SKM-1 treated with dmso at 0.1 percent for 144 hours (cell line): ENCODE results near the gene CACFD1.

Source experiments
- DNase-seq: peaks from one replicate; lab custom pipeline; 2025; ENCODE audit not compliant: unreplicated experiment; lab: John Stamatoyannopoulos, UW

CACFD1 gene

DNA sequence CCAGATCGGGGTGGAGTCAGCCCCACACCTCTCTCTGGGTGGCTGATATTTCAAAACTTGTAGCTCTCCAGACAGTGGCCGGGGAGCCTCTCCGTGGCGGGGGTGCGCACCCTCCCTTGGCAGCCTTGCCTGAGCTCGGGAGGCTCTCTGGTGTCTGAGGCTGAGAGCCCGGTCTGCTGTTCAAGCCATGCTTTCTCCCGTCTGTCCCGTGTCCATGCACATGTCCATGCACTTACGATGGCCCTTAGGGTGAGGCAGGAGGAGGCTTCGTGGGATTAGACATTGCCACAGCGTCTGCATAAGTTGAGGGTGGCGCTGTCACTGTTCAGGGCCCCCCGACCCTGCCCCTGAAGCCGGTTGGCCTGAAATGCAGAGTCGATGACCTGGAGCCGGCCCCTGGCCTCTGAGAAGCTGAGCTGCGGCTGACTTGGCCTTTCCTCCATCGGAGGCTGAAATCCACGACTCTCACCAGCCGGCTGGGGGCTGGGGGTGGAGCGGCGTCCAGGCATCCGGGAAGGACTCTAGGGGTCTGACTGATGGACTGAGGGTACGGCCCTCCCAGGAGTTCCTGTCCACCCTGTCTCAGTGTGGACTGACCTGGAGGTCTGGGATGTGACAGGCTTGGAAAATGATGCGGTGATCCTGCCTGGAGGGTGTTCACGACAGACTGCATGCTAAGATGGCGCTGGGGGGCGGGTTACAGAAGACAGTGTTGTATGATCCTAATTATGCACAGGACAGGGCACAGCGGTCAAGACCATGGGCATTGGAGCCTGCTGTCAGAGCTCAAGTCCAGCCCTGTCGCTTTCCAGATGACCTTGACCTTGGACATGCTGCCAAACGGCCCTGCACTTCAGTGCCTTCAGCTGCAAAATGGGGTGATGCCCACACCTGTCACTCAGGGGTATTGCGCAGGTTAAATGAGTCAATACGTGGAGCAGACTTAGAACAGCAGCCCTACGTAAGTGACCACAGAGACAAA, 37.4 kb downstream of the CACFD1 start:
- DNase-seq, result no peak

- no peak for DNase-seq
These were observed 39.5 kb downstream of the CACFD1 start for GRCh38 chr9:133499132-133499891.

GRCh38 chr9:133499892-133500270, 40.1 kb downstream of the CACFD1 start:
- DNase-seq, result no peak

GRCh38 chr9:133502112-133502511, 42.3 kb downstream of the CACFD1 start:
- no peak for DNase-seq

- DNase-seq, result no peak
These were observed 45.5 kb downstream of the CACFD1 start for GRCh38 chr9:133505186-133505830.

DNA sequence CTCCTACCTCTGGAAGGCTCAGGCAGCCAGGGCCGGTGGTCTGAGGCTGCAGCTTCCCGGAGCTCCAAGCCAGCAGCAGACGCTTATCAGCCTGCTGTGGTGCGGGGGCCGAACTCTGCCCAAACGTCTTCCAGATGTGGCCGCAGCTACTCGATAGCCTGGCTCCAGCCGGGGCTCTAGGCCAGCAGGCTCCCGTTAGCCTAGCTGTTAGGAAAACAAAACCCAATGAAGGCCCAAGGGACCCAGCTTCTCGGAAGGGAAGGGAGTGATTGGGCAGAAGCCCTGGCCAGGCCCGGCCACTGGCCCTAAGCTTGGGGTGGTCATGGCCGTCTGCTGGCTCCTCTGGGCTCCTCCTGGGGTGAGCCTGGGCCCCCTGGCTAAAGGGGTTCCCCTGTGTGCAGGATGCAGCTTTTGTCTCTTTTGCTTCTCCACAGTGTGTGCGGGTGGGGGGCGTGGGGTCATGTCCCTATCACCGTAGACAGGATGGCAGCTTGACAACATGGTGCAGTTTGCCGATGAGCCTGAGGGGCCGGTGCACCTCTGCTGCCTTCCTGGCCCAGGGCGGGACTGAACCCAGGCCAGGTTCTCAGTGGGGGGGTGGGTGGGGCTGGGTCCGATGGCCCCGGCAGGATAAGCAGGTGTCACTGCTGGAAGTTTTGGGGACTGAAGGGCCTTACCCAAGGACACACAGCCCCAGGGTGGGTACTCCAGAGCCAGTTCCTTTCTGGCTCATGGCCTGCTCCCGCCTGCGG, 46.3 kb downstream of the CACFD1 start:
- no peak for DNase-seq

DNA sequence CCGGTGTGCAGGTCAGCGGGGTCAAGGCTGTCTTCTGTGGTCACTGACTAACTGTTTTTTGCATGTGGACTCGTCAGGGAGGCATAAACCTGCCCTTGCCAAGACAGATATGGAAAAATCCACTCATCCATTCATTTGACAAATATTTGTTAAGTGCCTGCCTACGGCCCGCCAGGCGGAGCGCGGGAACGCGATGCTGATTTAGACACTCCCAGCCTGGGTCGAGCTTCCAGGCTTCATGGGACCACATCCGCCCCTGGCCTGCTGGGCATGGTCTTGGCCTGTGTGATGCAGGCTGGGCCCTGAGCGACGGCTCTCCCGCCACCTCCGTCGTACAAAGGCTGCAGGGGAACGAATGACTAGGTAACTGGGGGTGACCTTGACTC, 46.9 kb downstream of the CACFD1 start:
- DNase-seq, result no peak

DNA sequence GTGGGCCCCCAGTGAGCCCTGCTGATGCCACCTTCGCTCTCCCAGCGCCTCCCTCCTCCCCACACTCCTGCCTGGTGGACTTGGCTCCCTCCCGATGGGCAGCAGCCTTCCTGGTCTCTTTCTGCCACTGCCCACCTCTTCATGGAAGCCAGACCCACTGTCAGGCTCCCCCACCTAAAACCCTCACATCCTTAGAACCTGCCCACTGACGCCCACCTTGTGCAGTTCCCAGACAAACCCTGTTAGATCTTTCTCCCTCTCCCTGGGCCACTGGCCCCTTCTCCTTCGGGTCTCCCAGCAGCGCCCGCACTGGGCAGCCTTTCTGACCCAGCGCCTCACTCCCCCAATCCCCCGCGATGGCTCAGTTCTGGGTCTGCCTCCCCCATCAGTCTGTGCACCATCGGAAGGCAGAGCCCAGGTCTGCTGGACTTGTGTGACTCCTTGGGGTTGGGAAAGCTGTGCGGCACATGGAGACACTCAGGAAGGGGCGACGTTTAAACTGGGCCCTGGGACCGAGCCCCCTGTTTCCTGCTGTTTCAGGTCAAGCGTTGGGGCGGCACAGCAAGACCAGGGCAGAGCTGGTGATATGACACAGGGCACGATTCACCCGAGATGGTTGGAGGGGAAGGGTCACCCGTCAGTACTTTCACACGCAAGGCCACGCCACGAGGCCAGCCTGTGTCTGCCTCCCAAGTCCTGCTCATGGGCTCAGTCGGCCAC, 47.6 kb downstream of the CACFD1 start:
- DNase-seq, result no peak

GRCh38 chr9:133508046-133508445, 48.3 kb downstream of the CACFD1 start:
- DNase-seq, result no peak

DNA sequence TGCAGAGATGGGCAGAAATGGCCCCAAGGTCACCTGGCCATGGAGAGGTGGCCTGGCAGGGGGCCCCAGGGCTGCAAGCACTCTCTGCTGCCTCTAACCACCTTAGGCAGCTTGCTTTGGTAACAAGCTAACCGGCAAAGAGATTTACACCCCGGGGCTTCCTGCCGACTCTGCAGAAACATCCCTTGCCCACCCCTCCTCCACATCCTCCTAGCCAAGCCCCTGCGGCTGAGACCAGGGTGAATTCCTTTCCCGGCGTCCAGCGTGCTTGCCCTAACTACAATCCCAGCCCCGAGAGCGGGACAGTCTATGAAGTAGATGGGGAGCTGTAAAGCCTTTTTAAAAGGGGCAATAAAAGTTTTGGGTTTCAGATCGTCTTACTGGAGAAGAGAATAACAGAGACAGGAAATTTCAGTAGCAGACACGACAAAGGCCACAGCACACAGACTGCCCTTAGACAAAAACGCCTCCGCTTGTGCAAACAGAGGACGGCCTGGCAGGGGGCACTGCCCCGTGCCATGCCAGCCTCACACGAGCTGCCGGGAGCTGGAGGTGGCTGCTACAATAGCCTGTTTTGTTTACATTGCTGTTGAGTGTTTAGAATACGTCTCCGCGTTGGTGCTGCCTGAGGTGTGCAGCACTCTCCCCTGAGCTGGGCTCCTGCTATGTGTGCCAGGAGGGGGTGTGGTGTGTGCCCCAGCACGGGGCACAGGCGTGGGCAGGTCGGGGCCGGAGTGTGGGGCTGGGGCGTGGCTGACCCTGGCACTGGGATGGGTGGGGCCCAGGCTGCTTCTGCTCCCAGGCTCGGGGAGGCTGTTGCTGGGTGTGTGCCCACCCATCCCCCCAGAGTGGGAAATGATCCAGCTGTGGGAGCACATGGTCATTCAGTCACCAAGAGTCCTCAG, 49.7 kb downstream of the CACFD1 start:
- no peak for DNase-seq

DNA sequence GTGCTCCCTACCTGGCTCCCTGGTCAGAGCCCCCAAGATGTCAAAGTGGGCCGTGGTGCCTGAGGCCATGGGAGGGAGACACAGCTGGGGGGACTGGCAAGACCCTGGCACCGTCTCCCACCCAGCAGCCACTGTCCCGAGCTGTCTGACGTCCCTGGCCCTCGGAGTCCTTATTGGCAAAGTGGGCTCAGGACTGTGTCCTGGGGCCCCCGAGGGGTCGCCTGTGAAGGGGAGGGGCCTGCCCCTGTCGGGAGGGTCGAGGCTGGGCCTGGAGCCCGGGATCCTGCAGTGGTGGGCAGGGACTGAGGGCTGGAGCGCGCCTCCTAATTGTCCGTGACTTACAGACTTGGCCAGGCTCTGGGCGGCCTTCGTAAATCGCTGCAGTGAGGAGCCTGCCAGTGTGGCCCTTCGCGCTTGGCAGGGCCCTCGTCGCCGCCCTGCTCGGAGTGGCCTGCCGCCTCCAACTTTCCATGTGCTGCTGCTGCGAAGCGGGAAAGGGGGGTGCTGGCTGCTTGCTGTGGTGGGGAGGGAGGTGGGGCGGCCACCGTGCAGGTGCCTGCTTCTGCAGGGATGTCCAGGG, 51.2 kb downstream of the CACFD1 start:
- no peak for DNase-seq

- no peak for DNase-seq
These were observed 51.8 kb downstream of the CACFD1 start for GRCh38 chr9:133511607-133512006.

- no peak for DNase-seq
These were observed 52.8 kb downstream of the CACFD1 start for GRCh38 chr9:133512253-133513213.

GRCh38 chr9:133513214-133514100, 53.7 kb downstream of the CACFD1 start:
- no peak for DNase-seq

- DNase-seq, result no peak
These were observed 54.9 kb downstream of the CACFD1 start for GRCh38 chr9:133514460-133515239.

GRCh38 chr9:133515240-133515610, 55.4 kb downstream of the CACFD1 start:
- DNase-seq, result no peak
